RWPE2 (cell line): ENCODE results near the gene ZNF491.
"Not testable (repeated sequence)": the region's sequence is repeated elsewhere in the genome, so short reads cannot be mapped to it uniquely, and the experiment has no call there.

ENCODE experiments used
- ATAC-seq: fragments of 200-7000 bp; cut with Tn5 transposase; 3 replicates; pipeline ENCODE4 v1.9.1; 2021; ENCODE audit warnings: low read depth
- DNase-seq: peaks from one replicate; pipeline ENCODE4 v3.0.0-alpha.2; 2020; ENCODE audit warnings: low spot score
- H3K27ac ChIP-seq: fragments of 450-650 bp; 2 replicates; pipeline ENCODE4 v1.5.1; 2017; ENCODE audit warnings: mild to moderate bottlenecking; ENCODE audit not compliant: poor library complexity, severe bottlenecking
- H3K27me3 ChIP-seq: fragments of 250-450 bp; sonication (Bioruptor Pico); 2 replicates; pipeline ENCODE4 v1.5.1; 2021; ENCODE audit warnings: mild to moderate bottlenecking, moderate library complexity; ENCODE audit not compliant: insufficient read depth, poor library complexity, severe bottlenecking
- H3K36me3 ChIP-seq: fragments of 250-450 bp; sonication (Bioruptor Pico); 2 replicates; pipeline ENCODE4 v1.5.1; 2020; ENCODE audit warnings: low read depth, mild to moderate bottlenecking, moderate library complexity
- H3K4me1 ChIP-seq: fragments of 250-450 bp; sonication (Bioruptor Pico); 2 replicates; pipeline ENCODE4 v1.5.1; 2021; ENCODE audit warnings: mild to moderate bottlenecking, moderate library complexity; ENCODE audit not compliant: insufficient read depth, poor library complexity, severe bottlenecking
- H3K4me3 ChIP-seq: fragments of 250-450 bp; sonication (Bioruptor Pico); 2 replicates; pipeline ENCODE4 v1.5.1; 2021; ENCODE audit warnings: mild to moderate bottlenecking, moderate library complexity; ENCODE audit not compliant: severe bottlenecking
- H3K9me3 ChIP-seq: fragments of 250-450 bp; sonication (Bioruptor Pico); 2 replicates; pipeline ENCODE4 v1.5.1; 2021; ENCODE audit warnings: mild to moderate bottlenecking, moderate library complexity; ENCODE audit not compliant: severe bottlenecking
- TF ChIP-seq, protein P1 (sequence below): fragments of 450-650 bp; IDR thresholded peaks from one replicate; pipeline ENCODE4 v1.5.1; 2017; ENCODE audit warnings: mild to moderate bottlenecking, moderate library complexity; ENCODE audit not compliant: poor library complexity, severe bottlenecking

The ZNF491 gene

GRCh38 chr19:11814700-11815035, 16.3 kb downstream of the ZNF491 start:
- DNase-seq (no peak), ATAC-seq (peak; percentile 54)
- Histone ChIP-seq H3K4me1 (peaks cover 2% of the 10 kb centered on the region), H3K27me3 (no peaks in the 10 kb centered on the region), H3K27ac (peak overlapping the region; percentile 79), H3K9me3 (peaks cover 4% of the 10 kb centered on the region), H3K36me3 (peaks cover 32% of the 10 kb centered on the region), H3K4me3 (peak overlapping the region; percentile 82)
- TF ChIP-seq, protein P1, sequence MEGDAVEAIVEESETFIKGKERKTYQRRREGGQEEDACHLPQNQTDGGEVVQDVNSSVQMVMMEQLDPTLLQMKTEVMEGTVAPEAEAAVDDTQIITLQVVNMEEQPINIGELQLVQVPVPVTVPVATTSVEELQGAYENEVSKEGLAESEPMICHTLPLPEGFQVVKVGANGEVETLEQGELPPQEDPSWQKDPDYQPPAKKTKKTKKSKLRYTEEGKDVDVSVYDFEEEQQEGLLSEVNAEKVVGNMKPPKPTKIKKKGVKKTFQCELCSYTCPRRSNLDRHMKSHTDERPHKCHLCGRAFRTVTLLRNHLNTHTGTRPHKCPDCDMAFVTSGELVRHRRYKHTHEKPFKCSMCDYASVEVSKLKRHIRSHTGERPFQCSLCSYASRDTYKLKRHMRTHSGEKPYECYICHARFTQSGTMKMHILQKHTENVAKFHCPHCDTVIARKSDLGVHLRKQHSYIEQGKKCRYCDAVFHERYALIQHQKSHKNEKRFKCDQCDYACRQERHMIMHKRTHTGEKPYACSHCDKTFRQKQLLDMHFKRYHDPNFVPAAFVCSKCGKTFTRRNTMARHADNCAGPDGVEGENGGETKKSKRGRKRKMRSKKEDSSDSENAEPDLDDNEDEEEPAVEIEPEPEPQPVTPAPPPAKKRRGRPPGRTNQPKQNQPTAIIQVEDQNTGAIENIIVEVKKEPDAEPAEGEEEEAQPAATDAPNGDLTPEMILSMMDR = no peak

- Histone ChIP-seq H3K4me1 (no peaks in the 10 kb centered on the region), H3K27me3 (no peaks in the 10 kb centered on the region), H3K4me3 (no peak overlapping the region), H3K27ac (no peak overlapping the region), H3K9me3 (peaks cover 4% of the 10 kb centered on the region), H3K36me3 (peaks cover 49% of the 10 kb centered on the region)
- DNase-seq (no peak), ATAC-seq (no peak)
- TF ChIP-seq, protein P1 = no peak
Measured at GRCh38 chr19:11821474-11822109, 23.3 kb downstream of the ZNF491 start.

GRCh38 chr19:11828957-11829876, 30.9 kb downstream of the ZNF491 start:
- H3K27me3 ChIP-seq, ATAC-seq, H3K4me1 ChIP-seq, H3K27ac ChIP-seq, DNase-seq, H3K4me3 ChIP-seq: not testable (repeated sequence)
- Histone ChIP-seq H3K9me3 (peaks cover 33% of the 10 kb centered on the region), H3K36me3 (peaks cover 71% of the 10 kb centered on the region)

- H3K36me3 ChIP-seq = peaks cover 70% of the 10 kb centered on the region
- no peak for DNase-seq
Measured at GRCh38 chr19:11832253-11832912, 34.1 kb downstream of the ZNF491 start.

GRCh38 chr19:11833541-11833940, 35.2 kb downstream of the ZNF491 start:
- DNase-seq (no peak), ATAC-seq (no peak)
- H3K27ac ChIP-seq = no peak overlapping the region
- H3K4me1 ChIP-seq = no peaks in the 10 kb centered on the region
- TF ChIP-seq, protein P1 = no peak
- H3K27me3 ChIP-seq = no peaks in the 10 kb centered on the region
- peaks cover 60% of the 10 kb centered on the region for H3K36me3 ChIP-seq
- H3K4me3 ChIP-seq = no peak overlapping the region
- peaks cover 30% of the 10 kb centered on the region for H3K9me3 ChIP-seq

More at GRCh38 chr19:11832253-11832912, 34.1 kb downstream of the ZNF491 start:
- Histone ChIP-seq H3K4me1 (no peaks in the 10 kb centered on the region), H3K9me3 (peaks cover 34% of the 10 kb centered on the region), H3K4me3 (no peak overlapping the region), H3K27me3 (no peaks in the 10 kb centered on the region), H3K27ac (no peak overlapping the region)
- no peak for ATAC-seq
- TF ChIP-seq, protein P1 = no peak

GRCh38 chr19:11835626-11836066, 37.3 kb downstream of the ZNF491 start:
- H3K36me3 ChIP-seq = peaks cover 40% of the 10 kb centered on the region
- H3K27me3 ChIP-seq, H3K4me1 ChIP-seq, H3K27ac ChIP-seq, DNase-seq, H3K4me3 ChIP-seq: not testable (repeated sequence)
- H3K9me3 ChIP-seq = peaks cover 30% of the 10 kb centered on the region
- ATAC-seq = peak; percentile 86
